Hematopoietic multipotent progenitor cell treated with erythropoietin and hydrocortisone succinate and interleukin-3 and kit ligand, for 17 days (in vitro differentiated cells): Measurements from ENCODE around the gene PODN.

Experiments
- DNase-seq: peaks from one replicate; pipeline ENCODE4 v3.0.0-alpha.2; 2015; ENCODE audit warnings: low spot score

Gene PODN

DNA sequence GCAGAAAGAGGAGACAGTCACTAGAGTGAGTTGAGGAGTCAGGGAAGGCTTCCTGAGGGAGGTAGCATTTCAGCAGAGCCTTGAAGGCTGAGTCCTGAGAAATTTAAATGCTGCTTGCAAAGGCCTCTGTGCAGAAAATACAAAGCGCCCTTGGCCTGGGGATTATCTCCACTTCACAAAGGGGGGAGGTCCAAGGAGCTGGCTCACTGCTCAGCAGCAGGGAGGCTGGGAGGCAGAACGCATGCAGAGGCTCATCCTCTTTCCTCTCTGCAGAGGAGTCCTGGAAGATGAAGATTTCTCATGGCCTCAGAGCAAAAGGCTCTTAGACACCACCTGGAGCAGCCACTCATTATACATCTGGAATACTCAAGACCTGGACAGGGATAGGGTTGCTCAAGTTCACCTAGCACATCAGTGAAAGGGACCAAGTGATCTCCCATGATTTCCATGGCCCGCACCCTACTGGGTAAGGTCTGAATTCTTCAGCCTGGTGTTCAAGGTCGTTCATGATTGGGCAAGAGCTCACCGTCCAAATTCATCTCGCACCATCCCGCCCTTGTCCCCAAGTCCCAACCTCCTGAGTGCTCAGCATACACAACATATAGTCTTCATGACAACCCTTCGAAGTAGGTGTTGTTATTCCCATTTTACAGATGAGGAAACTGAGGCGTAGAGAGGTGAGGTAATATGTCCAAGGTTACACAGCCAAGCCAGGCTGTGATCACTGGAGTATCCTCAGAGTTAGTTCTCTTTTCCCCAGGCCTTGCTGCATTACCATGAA is 71.4 kb downstream of the PODN start:
- no peak for DNase-seq

DNA sequence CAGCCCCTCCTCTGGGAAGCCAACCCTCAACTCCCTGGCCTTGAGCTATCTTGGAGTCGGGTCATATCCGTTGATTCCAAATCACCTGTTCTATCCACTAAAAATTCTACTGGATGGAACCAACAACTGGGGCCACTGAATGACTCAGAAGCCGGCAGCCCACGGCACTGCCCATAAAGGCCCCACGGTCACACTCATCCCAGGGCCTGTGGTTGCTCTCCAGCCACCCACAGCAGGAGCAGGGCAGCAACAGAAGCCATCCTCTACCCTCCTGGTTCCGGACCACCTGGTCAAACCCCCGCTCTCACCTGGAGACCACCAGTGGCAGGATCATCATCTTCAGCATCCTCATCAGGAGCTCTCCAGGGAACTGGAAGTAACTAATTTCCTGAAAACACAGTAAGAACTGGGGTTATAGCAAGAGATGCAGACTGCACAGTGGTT is 72.1 kb downstream of the PODN start:
- no peak for DNase-seq
